GM11168 (cell line): ENCODE data around the gene SNUPN.
"Not testable (repeated sequence)": the region's sequence is repeated elsewhere in the genome, so short reads cannot be mapped to it uniquely, and the experiment has no call there.

Source experiments
- in situ Hi-C: fragments of 300-500 bp; cut with MboI; formaldehyde crosslinking; loops from one replicate; pipeline ENCODE4 v1.12.0; 2022; ENCODE audit warnings: low sequenced_read_pairs; ENCODE audit not compliant: unreplicated experiment

SNUPN gene

DNA sequence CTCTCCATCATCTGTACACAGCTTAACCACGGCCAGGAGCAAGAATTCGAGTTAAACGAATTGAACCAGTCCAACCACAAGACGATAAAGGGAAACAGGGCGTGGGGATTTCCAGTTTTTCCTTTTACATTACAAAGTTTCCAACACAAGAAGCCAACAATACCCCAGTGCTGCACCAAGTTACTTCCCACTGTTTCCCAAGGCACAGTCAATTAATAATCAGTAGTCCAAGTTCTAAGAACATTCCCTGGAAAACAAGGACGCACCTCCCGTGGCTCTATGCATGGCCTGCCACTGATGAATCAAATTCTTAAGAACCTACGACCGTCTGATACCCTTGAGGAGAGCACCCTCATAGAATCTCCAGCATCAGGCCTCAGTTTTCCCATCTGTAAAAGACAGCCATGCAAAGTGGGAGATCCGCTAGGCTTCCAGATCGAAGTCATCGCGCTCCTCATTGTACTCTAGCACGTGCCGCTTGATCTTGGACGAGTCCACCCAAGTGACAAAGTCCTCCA is 13.7 kb upstream of the SNUPN start:
- in situ Hi-C loops = no loop called here

DNA sequence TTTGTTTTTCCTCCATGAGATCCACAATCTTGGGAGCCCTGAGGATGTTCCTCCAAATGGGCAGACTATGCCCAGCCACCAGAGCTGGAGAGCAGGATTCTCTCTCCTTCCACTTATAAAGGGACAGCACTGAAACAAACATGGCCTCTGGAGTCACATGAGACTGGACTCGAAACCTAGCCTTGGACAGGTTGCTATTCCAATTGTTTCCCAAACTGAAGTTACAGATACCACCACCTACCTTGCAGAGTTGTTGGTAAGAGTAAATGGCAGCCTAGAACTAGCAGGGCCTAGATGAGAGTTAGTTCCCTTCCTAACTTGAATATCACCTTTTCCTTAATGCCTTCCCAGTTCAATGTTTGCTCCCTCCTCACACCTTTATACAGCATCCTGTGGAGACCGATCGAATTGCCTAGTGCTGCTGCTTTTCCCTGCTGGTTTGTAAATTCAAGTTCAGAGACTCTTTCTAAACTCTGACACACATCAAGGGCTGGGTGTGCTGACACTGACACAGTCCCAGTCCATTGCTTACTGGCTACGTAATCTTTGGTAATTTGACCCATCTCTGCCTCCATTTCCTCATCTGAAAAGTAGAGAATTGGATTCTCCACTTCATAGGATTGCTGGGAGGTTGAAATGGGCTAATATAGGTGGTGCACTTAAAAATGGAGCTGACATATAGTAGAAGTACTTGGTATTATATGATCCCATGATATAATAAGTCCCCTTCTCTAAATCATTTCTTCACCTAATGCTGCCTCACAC is 11.9 kb upstream of the SNUPN start:
- in situ Hi-C loops = no loop called here

DNA sequence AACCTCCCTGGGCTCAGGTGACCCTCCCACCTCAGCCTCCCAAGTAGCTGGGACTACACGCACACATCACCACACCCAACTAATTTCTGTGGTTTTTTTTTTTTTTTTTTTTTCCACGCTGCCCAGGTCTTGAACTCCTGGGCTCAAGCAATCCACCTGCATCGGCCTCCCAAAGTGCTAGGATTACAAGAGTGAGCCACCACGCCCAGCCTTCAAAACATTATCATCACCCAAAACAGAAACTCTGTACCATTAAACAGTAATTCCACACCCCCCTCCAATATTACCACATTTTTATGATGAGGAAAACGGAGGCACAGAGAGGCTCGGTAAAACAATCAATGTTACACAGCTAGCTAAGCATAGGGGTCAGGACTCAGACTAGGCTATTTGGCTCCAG is 10.5 kb upstream of the SNUPN start:
- in situ Hi-C loops = no loop called here

DNA sequence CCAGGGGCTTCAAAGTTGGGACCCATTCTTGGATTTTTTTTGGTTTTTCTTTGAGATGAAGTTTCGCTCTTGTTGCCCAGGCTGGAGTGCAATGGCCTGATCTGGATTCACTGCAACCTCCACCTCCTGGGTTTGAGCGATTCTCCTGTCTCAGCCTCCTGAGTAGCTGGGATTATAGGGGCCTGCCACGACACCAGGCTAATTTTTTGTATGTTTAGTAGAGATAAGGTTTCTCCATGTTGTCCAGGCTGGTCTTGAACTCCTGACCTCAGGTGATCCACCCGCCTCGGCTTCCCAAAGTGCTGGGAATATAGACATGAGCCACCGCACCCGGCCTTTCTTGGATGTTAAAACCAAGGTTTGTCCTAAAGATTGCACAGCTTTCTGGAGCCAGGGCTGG is 8.4 kb upstream of the SNUPN start:
- in situ Hi-C loops = not testable (repeated sequence)

DNA sequence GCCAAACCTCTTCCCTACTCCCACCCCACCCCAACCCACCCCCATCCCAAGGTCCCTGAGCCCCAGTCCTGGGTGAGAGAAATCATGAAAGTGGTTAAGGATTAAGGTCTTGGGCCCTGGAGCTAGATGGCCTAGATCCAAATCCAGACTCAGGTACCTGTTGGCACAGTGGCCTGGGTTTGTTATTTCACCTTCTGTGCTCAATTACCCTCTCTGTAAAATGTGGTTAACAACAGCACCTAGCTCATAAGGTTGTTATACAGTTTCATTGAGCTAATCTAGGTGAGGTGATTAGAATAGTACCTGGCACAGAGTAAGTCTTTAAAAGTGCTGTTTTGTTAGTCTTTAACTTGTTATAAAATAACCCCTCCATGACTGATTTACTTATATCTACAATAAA is 6.4 kb upstream of the SNUPN start:
- in situ Hi-C loops = no loop called here

DNA sequence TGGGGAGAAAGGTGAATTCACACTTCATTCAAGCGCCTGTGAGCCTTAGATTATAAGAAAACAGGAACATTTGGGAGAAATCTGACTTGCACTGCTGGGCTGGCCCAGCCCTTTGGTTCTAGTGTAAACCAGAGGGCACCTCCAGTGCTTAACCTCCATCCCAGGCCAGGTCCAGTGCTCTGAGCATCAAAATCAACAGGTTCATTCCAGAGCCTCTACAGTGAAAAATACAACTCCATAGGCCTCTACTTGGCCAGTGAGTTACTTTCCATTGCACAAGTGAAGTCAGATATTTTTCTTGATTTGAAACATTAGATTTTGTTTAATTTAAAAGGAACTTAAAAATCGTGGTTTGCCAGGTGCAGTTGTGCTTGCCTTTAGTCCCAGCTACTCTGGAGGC is 3.0 kb downstream of the SNUPN start:
- in situ Hi-C loops = no loop called here

DNA sequence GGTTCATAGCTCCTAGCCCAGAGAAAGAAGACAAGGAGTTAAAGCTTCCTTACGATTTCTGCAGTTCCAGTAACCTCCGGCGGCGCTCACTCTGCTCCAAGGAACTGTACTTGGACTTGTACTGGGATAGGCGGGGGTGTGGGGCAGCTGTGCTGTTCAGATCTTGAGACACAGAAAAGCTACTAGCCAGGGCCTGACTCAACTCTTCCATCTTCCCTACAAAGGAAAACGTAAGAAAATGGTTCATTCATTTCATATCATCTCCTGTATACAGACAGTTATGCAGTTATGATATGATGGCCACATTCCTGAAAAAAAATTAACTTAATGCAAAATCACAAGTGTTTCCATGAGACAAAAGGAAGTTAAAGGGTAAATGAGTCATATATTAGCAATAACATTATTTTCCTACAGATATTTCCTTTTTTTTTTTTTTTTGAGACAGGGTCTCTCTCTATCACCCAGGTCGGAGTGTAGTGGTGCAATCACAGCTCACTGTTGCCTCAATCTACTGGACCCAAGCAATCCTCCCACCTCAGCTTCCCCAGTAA is 4.6 kb downstream of the SNUPN start:
- in situ Hi-C loops = no loop called here

DNA sequence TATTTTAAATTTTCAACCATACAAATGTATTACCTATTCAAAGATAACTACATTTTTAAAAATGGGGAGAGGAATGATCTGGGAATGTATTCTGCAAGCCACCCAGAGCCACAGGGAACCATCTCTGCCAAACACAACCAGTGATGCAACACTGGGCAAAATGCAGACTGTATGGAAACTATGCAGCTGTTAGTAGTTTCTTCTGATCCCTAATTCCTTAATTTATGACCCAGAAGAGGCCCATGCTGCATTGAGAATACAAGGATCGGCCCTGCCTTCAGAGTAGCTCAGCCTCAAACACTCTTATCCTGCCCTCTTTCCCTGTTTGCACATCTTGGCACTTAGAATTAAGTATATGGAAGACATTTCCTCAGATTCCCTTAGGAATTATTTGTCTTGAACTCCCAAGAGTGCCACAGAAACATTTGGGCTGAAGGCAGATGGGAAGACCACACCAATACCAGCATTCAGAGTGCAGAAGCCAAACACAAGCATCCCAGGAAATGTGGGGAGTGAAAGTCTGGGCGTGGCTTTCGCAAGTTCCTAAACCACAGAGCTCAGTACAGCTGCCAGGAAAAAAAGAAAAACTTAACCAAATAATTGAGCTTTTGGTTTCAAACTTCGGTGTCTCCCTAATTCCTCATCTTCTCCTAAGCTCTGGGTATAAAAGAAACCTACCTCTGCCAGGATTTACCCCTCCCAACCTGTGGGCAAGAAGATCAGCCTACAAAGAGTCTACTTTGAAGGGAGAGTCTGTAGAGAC is 5.3 kb downstream of the SNUPN start:
- in situ Hi-C loops = no loop called here

DNA sequence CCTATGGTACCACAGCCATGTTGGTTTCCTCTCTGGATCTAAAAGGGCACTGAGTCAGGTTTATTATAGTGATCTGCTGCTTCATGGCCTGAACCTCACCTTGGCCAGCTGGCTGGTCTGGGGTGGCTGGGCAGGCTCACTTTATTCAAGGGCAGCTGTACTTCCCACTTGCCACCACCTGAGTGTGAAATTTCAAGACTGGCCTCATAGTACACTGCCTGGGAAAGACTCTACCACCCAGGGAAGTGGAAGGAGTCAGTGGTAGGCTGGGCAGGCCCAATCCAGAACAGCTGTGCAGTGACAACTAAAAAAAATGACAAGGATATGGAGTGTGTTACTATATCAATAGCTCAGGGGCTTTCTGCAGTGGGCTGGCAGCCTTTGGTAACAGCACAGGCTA is 8.8 kb downstream of the SNUPN start:
- in situ Hi-C loops = no loop called here

DNA sequence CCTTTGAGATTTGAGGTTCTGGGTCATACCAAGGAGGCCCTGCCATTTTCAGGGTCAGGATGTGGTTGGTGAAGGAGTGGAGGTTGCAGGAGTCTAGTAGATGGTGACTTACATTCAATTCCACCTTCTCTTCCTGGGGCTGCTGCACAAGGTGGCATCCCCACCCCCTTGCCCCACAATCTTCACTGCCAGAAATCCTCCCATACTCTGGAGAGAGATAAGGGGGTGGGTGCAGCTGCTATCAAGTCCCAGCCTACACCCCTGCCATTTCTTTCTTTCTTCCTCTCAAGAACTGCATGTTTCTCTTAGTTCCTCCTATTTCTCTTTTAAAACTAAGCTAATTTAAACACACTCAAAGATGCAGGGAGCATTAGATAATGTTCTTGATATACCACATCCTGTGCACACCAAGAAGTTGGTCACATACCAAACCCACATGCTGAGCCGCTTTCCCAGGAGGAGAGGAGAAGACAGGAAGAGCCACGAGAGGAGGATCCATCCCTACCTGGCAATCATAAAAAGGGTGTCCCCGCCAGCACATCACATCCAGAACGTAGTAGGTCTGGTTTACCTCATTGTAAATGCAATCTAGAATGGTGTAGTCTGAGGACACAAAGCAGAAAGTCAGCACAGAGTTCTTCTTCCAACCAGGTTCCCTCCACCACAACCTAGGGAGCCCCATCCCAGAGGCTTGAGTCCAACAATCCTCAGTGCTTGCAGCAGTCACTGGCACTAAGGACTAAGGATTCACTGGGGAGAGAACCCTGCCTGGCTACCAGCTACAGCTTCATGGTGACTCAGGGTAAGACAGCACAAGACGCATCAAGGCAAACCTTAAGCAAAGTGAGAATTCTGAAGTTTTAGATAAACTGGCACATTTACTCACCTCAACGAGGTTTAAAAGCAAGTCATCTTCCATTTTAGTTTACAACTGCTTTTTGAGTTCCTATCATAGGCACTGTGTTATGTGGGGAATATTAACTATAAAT is 18.5 kb downstream of the SNUPN start:
- in situ Hi-C loops = no loop called here

DNA sequence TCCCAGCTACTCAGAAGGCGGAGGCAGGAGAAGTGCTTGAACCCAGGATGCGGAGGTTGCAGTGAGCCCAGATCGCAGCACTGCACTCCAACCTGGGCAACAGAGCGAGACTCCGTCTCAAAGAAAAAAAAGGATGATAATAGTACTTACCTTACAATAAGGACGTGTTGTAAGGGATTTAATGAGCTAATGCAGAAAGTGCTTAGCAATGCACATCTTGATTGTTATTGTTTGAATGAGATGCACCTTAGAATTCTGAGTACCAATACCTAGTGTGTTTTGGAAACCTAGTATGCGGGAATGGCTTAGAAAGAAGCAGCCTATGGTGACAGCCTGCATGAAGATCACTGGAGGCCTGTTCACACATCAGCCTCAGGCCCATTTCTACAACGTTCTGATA is 19.5 kb downstream of the SNUPN start:
- in situ Hi-C loops = no loop called here

DNA sequence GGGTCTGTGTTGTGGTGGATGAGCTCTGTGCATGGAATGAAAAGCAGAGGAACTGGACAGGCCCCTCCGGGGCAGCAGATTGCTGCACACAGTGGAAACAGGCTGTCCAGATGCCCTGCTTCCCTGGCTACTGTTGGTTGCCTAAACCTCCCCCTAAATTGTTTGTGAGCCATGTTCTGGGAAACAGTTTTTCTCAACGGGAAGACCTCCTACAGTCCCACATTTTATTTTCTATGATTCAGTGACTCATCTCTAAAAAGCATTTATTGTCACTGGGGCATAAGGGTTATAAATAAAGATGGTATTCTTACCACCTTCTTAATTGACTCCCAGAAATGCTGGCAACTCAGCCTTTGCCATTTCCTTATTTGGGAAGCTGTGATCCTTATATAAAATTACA is 26.1 kb downstream of the SNUPN start:
- in situ Hi-C loops = no loop called here

DNA sequence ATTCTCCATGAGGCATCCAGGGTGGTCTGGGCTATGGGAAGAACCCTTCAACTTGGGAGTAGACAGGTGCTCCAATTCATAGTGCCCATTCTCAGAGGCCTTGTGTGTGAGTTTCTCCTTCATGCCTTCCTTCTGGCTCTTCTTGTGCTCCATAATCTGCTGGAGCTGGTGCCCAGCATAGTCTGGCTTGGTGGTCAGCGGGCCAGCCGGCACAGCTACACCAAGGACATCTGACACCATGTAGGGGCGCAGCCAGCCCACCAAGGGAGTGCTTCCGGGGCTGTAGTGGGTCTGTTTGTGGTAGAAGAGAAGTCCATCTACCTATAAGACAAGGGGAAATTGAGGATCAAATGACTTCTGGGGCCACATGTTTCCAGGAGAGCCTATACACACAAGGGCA is 27.2 kb downstream of the SNUPN start:
- in situ Hi-C loops = no loop called here

DNA sequence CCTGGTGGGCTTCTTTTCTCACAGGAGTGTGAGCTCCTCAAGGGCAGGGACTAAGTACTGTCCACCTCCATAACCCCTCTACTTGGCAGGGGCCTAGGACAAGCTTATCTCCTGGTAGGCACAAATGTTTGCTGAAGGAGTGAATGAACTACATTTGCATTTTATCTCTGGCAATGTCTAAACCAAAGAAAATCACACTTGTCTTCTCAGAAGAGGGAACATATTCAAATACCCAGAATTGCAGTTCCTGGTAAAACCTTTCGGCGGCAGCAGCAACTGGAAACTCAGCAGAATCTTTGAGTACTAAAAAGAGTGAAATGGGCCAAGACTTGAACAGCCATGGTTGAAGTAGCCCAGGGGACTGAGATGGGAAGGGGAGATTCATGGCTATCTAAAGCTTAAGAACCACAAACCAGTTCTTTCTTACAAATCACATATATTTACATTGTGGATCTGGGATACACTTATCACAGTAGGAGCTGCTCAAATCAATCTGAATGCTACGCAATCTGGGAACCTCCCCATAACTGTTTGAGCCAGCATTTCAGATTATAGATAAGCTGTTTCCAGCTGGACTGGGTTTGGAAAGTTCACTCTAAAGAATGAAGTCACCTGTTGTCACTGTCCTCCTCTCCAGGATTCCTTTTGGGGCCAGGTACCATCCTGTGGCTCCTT is 27.7 kb downstream of the SNUPN start:
- in situ Hi-C loops = no loop called here

DNA sequence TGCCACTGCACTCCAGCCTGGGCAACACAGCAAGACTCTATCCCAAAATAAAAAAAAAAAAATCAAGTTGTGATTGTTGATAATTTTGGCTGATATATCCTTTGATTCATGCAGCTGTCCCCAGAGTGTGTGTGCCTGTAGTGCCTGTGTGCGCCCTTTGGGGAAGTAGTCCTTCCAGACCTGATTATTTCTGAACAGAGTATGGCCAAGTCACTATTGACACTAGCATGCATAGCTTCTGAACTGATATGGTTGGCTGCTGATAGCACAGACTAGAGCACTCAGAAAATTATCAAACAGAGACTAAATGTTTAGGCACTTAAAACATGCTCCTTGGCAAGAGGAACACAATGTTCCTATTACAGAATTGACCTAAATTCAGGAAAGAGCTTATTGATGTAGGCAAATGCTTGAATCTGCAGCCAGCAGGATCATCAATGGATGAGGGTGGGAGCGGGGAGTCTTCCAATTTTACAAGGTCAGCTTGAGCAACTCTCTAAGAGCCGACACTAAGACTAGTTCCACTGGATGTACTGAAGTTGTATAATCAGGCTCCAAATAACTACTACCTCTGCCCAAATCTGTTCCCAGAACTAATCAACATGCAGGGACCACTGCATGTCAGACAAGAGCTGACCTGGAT is 28.7 kb downstream of the SNUPN start:
- in situ Hi-C loops = no loop called here

DNA sequence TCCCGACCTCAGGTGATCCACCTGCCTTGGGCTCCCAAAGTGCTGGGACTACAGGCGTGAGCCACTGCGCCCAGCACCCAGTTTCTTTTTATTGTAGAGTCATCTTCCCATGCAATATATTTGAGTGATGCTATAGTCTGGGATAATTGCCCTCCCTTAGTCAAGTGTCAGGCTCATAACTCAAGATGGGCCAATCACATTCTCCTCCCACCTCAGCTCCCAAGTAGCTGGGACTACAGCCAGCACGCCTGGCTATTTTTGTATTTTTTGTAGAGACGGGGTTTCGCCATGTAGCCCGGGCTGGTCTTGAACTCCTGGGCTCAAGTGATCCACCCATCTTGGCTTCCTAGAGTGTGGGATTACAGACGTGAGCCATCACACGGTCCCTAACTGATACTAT is 31.2 kb downstream of the SNUPN start:
- in situ Hi-C loops = no loop called here

DNA sequence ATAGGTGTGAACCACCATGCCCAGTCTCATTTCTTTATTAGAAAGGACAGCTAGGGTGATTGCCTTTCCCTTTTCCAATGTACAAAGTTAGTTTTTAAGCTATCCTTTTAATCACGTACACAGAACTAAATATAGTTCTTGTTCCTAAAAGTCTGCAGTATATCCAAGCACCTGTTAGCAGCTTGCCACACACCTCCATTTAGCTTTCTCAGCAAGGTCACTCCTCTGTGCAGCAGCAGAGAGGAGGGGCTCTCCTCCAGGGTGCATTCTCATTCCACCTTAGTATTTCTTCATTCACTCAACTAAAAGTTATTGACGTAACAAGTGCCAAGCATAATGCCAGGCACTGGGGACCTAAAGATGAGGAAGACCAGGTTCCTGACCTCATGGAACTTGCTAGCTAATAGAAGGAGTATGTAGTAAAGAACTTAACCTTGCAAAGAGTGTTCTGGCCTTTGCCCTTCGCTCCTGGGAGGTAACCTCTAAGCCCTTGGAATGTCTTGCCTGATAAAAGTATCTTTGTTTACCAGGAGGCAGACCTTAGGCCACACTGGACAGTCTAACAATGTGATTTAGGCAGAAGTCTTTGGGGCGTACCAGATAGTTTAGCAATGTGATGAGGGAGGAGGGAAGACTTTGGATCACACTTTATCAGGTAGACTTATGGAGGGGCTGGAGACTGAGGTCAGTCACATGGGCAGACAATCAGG is 33.7 kb downstream of the SNUPN start:
- in situ Hi-C loops = no loop called here

DNA sequence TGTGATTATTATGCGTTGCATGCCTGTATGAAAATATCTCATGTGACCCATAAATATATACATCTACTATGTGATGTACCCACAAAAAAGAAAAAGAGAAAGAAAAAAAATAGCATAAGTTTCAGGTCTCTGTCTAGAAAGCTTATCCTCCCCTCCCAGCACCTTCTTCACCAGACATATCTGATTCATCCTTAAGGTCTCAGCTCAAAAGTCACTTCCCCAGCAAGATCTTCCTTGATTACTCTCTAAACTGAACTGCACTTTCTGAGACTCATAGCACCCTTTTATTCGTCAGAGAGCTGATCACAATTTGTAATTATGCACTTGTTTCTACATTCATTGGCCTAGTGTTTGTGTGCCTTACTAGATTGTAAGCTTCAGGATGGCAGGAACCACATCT is 35.3 kb downstream of the SNUPN start:
- in situ Hi-C loops = no loop called here

DNA sequence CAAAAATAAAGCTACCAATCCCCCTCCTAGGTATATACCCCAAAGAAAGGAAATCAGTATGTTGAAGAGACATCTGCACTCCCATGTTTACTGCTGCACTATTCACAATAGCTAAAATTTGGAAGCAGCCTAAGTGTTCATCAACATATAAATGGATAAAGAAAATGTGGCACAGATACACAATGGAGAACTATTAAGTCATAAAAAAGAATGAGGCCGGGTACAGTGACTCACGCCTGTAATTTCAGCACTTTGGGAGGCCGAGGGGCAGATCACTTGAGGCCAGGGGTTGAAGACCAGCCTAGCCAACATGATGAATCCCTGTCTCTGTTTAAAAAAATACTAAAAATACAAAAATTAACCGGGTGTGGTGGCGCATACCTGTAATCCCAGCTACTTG is 36.5 kb downstream of the SNUPN start:
- in situ Hi-C loops = no loop called here
